Ascending aorta (tissue), 2 donors: Measurements from ENCODE around the gene LHCGR. TPM values are rescaled to one million over a fixed set of nuclear protein-coding genes. Genes with fewer than 3 reads are reported as not detected.

Experiments
- DNase-seq, 2 donors: peaks; one replicate each; pipeline ENCODE4 v3.0.0-alpha.2; 2019; ENCODE audit warnings: low spot score in 2 of 2
- H3K27ac ChIP-seq, 2 donors: fragments of 200-600 bp; sonication (generic); one replicate each; pipeline ENCODE4 v1.5.1; 2016 to 2017; ENCODE audit warnings: mild to moderate bottlenecking in 1 of 2
- H3K27me3 ChIP-seq: fragments of 200-600 bp; sonication (generic); one replicate; pipeline ENCODE4 v1.5.1; 2017
- H3K36me3 ChIP-seq, 2 donors: fragments of 200-600 bp; sonication (generic); one replicate each; pipeline ENCODE4 v1.5.1; 2016
- H3K4me1 ChIP-seq, 2 donors: fragments of 200-600 bp; sonication (generic); one replicate each; pipeline ENCODE4 v1.5.1; 2016 to 2017; ENCODE audit warnings: mild to moderate bottlenecking in 1 of 2
- H3K4me3 ChIP-seq, 2 donors: fragments of 200-600 bp; sonication (generic); one replicate each; pipeline ENCODE4 v1.5.1; 2016 to 2017; ENCODE audit warnings: mild to moderate bottlenecking in 1 of 2
- H3K9me3 ChIP-seq, 2 donors: fragments of 200-600 bp; sonication (generic); one replicate each; pipeline ENCODE4 v1.5.1; 2016
- intact Hi-C: fragments of 100-400 bp; cut with DNase I; formaldehyde crosslinking; loops from one replicate; pipeline ENCODE4 v1.15.1; 2023
- total RNA-seq: library from RNA; depleted of rRNA; stranded (reverse); fragments of >200 nt; gene quantifications from one replicate; pipeline ENCODE4 v1.1.0, GENCODE V29; 2016
- TF ChIP-seq, protein P1 (sequence below), 3 experiments: fragments of 200-600 bp in 2 of 3; fragments of 450-650 bp in 1 of 3; sonication (generic) in 2 of 3; IDR thresholded peaks; one replicate each; pipeline ENCODE4 v1.5.1; 2016 to 2019; ENCODE audit warnings: antibody characterized with exemption in 3 of 3, mild to moderate bottlenecking in 1 of 3, moderate library complexity in 1 of 3

Gene LHCGR
- total RNA-seq, 1 donor from 2014 or later = not detected

DNA sequence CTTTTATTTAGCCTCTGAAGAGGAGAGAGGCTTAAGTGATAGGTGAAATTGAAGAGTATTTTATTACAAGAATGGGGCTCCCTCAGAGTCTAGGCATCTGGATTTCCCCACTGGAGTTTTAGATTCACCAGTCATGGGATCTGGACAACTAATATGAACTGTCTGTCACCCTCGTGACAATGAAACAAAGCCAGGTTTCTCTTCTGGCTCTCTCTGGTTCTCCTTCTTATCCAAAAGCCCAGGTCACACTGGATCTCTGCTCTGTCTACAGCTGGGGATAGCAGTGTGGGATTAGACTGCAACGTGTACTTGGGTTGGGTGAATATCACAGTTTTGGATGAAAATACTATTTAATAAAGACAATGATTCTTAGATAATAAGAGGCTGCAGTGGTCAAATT is 31.2 kb downstream of the LHCGR start:
- H3K4me3 ChIP-seq = no peak overlapping the region
- TF ChIP-seq, protein P1, sequence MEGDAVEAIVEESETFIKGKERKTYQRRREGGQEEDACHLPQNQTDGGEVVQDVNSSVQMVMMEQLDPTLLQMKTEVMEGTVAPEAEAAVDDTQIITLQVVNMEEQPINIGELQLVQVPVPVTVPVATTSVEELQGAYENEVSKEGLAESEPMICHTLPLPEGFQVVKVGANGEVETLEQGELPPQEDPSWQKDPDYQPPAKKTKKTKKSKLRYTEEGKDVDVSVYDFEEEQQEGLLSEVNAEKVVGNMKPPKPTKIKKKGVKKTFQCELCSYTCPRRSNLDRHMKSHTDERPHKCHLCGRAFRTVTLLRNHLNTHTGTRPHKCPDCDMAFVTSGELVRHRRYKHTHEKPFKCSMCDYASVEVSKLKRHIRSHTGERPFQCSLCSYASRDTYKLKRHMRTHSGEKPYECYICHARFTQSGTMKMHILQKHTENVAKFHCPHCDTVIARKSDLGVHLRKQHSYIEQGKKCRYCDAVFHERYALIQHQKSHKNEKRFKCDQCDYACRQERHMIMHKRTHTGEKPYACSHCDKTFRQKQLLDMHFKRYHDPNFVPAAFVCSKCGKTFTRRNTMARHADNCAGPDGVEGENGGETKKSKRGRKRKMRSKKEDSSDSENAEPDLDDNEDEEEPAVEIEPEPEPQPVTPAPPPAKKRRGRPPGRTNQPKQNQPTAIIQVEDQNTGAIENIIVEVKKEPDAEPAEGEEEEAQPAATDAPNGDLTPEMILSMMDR (IDR thresholded peaks at IDR 0.05) = no peak
- no peak overlapping the region for H3K27ac ChIP-seq
- intact Hi-C loops = no loop called here
- no peaks in the 10 kb centered on the region for H3K9me3 ChIP-seq
- no peaks in the 10 kb centered on the region for H3K36me3 ChIP-seq
- H3K4me1 ChIP-seq = no peaks in the 10 kb centered on the region
- DNase-seq = no peak
- H3K27me3 ChIP-seq = no peaks in the 10 kb centered on the region

DNA sequence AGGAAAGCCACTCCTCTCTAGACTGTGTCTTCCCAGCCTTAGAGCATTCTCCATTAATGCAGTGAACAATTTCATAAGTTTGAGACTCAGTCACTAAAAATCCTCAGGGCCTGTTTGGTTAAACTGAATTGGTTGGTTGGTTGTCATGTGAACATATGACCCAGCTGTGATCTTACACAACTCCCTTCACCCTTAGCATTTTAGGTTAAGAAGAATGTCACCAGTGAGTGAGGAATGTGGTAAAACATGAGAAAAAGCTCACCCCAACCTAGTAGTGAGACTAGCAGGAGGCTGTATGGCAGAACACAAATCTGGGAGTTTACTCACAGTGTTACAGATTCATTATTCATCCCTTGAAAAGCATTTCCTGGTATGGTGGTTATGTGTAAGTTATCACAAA is 32.4 kb downstream of the LHCGR start:
- intact Hi-C loops = no loop called here
- H3K27ac ChIP-seq = no peak overlapping the region
- TF ChIP-seq, protein P1 (IDR thresholded peaks at IDR 0.05) = no peak
- no peak for DNase-seq
- no peaks in the 10 kb centered on the region for H3K36me3 ChIP-seq
- no peak overlapping the region for H3K4me3 ChIP-seq
- no peaks in the 10 kb centered on the region for H3K27me3 ChIP-seq
- no peaks in the 10 kb centered on the region for H3K4me1 ChIP-seq
- H3K9me3 ChIP-seq = no peaks in the 10 kb centered on the region

DNA sequence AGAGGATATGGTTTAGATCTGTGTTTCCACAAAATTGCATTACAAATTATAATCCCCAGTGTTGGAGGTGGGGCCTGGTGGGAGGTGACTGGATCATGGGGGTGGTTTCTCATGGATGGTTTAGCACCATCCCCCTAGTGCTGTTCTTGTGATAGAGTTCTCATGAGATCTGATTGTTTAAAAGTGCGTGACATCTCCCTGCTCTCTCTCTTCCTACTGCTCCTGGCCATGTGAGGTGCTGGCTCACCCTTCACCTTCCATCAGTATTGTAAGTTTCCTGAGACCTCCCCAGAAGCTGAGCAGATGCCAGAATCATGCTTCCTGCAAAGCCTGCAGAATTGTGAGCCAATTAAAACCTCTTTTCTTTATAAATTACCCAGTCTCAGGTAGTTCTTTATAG is 33.1 kb downstream of the LHCGR start:
- no peaks in the 10 kb centered on the region for H3K4me1 ChIP-seq
- no peak overlapping the region for H3K27ac ChIP-seq
- TF ChIP-seq, protein P1 (IDR thresholded peaks at IDR 0.05) = no peak
- no peaks in the 10 kb centered on the region for H3K36me3 ChIP-seq
- intact Hi-C loops = no loop called here
- no peak overlapping the region for H3K4me3 ChIP-seq
- H3K27me3 ChIP-seq = no peaks in the 10 kb centered on the region
- no peak for DNase-seq
- H3K9me3 ChIP-seq = no peaks in the 10 kb centered on the region

DNA sequence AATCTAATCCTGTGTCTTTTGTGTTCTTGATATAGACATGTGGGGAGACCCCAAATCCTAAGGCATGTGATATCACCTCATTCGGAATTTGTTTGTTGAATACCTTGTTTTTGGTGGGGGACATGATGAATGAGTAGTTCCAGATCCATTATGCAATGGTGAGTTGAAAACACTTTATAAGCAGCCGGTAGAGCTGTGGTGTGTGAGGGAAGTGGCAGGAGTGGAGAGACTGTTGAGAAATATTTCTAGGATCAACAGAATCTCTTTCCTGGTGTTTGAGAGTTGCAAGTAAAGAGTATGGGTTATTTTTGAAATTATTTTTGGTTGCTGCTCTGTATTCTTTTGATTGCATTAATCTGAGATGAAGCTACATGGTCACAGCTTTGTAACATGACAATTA is 34.4 kb downstream of the LHCGR start:
- Histone ChIP-seq H3K4me1 (no peaks in the 10 kb centered on the region), H3K9me3 (no peaks in the 10 kb centered on the region), H3K4me3 (no peak overlapping the region), H3K27ac (no peak overlapping the region), H3K27me3 (no peaks in the 10 kb centered on the region), H3K36me3 (no peaks in the 10 kb centered on the region)
- DNase-seq = no peak
- TF ChIP-seq, protein P1 (IDR thresholded peaks at IDR 0.05) = no peak
- intact Hi-C loops = no loop called here

DNA sequence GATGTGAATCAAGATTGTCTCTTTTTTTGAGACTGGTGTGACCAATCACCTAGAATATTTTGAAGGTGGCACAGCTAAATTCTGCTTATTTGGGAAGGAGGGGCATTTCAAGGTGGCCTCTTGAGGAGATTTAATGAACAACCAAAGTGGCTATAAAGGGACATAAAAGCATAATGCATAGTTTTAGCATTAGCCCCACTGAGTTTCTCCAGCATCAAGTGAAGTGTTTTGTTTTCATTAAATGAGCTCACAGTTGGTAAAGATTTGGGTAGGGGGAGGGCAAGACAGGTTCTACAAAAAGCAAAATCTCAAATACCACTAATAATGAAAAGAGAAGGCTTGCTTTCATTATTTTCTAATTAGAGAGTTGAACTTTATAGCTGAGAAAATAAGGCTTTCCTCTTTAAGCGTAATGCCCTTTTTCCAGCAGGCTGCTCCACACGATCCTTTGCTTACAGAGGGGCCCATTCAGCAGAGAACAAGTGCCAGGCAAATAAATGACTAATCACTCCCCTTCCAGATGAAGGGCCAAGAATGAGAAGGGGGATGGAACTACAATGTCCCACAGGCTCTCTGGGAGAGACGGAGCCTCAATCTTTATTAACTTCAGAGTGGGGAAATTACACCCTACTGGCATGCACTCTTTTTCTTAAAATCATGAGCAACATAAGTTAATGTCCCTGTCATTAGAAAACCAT is 35.9 kb downstream of the LHCGR start:
- intact Hi-C loops = no loop called here
- H3K36me3 ChIP-seq = no peaks in the 10 kb centered on the region
- no peaks in the 10 kb centered on the region for H3K9me3 ChIP-seq
- no peaks in the 10 kb centered on the region for H3K27me3 ChIP-seq
- no peak overlapping the region for H3K4me3 ChIP-seq
- H3K27ac ChIP-seq = no peak overlapping the region
- no peaks in the 10 kb centered on the region for H3K4me1 ChIP-seq
- TF ChIP-seq, protein P1 (IDR thresholded peaks at IDR 0.05) = no peak
- DNase-seq = no peak

DNA sequence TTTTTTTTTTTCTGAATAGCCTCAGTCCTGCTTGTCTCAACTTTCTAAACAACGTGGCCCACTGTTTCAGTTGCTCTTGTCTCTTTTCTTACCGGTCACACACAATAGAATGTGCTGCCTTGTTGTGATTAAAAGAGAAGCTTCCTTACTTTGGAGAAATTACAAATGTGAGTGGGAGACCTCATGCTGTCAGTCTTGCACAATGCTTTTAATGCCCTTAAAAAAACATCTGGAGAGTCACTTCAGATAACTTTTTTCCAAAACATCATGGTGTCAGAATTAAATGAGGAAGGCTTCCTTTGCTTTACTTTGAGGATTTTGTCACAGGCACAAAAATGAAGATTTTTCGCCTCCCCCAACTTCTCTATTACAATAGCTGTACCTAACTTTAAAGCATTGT is 37.7 kb downstream of the LHCGR start:
- H3K27me3 ChIP-seq = no peaks in the 10 kb centered on the region
- H3K27ac ChIP-seq = no peak overlapping the region
- H3K36me3 ChIP-seq = no peaks in the 10 kb centered on the region
- no peaks in the 10 kb centered on the region for H3K9me3 ChIP-seq
- intact Hi-C loops = no loop called here
- no peak for DNase-seq
- no peaks in the 10 kb centered on the region for H3K4me1 ChIP-seq
- H3K4me3 ChIP-seq = no peak overlapping the region
- TF ChIP-seq, protein P1 (IDR thresholded peaks at IDR 0.05) = no peak
